ENCODE results near the gene NOD1.
"Not testable (repeated sequence)": the region's sequence is repeated elsewhere in the genome, so short reads cannot be mapped to it uniquely, and the experiment has no call there.

NOD1 gene

GRCh38 chr7:30504301-30505173 is 26.0 kb upstream of the NOD1 start, which contains the start of gene GGCT:
Gene GGCT, minus strand, starts transcription at chr7:30504829. Its CDS starts 120 bp downstream, at chr7:30504709.
- Histone ChIP-seq H3K9ac (ENCODE audit: low read depth in 1 of 2, low read length in 2 of 2) (peak within 1 kb of the TSS; percentile 79 to 94), H3K36me3 (ENCODE audit: control insufficient read depth in 2 of 2, insufficient read depth in 2 of 2, low read length in 2 of 2) (no peaks in the 10 kb centered on the region), H3K27ac (ENCODE audit: low read depth in 2 of 2, low read length in 2 of 2) (peak within 1 kb of the TSS; percentile 77 to 86), H3K4me1 (ENCODE audit: control insufficient read depth in 2 of 2, insufficient read depth in 2 of 2, low read length in 2 of 2) (peaks cover 6 to 17% of the 10 kb centered on the region in 2 donors), H3K27me3 (ENCODE audit: control insufficient read depth in 2 of 2, insufficient read depth in 2 of 2, low read length in 2 of 2) (no peaks in the 10 kb centered on the region), H3K4me3 (ENCODE audit: low read length in 2 of 2) (peak within 1 kb of the TSS; percentile 96 to 97), H3K9me3 (ENCODE audit: control insufficient read depth in 2 of 2, low read length in 2 of 2) (no peaks in the 10 kb centered on the region)

GRCh38 chr7:30503274-30504212 is 25.0 kb upstream of the NOD1 start:
- Histone ChIP-seq H3K27me3 (ENCODE audit: control insufficient read depth in 2 of 2, insufficient read depth in 2 of 2, low read length in 2 of 2) (no peaks in the 10 kb centered on the region), H3K9me3 (ENCODE audit: control insufficient read depth in 2 of 2, low read length in 2 of 2) (no peaks in the 10 kb centered on the region), H3K36me3 (ENCODE audit: control insufficient read depth in 2 of 2, insufficient read depth in 2 of 2, low read length in 2 of 2) (no peaks in the 10 kb centered on the region), H3K27ac (ENCODE audit: low read depth in 2 of 2, low read length in 2 of 2) (no peak overlapping the region), H3K9ac (ENCODE audit: low read depth in 1 of 2, low read length in 2 of 2) (peak overlapping the region; percentile 79 to 94), H3K4me1 (ENCODE audit: control insufficient read depth in 2 of 2, insufficient read depth in 2 of 2, low read length in 2 of 2) (peaks cover 6 to 17% of the 10 kb centered on the region in 2 donors), H3K4me3 (ENCODE audit: low read length in 2 of 2) (peak overlapping the region; percentile 96 to 97)

GRCh38 chr7:30502470-30503251 is 24.1 kb upstream of the NOD1 start:
- H3K9ac ChIP-seq (ENCODE audit: low read depth in 1 of 2, low read length in 2 of 2) = no peak overlapping the region
- H3K4me3 ChIP-seq (ENCODE audit: low read length in 2 of 2) = no peak overlapping the region
- H3K27ac ChIP-seq (ENCODE audit: low read depth in 2 of 2, low read length in 2 of 2) = no peak overlapping the region
- no peaks in the 10 kb centered on the region for H3K27me3 ChIP-seq (ENCODE audit: control insufficient read depth in 2 of 2, insufficient read depth in 2 of 2, low read length in 2 of 2)
- peaks cover 0 to under 1% of the 10 kb centered on the region in 2 donors for H3K36me3 ChIP-seq (ENCODE audit: control insufficient read depth in 2 of 2, insufficient read depth in 2 of 2, low read length in 2 of 2)
- peaks cover 6 to 17% of the 10 kb centered on the region in 2 donors for H3K4me1 ChIP-seq (ENCODE audit: control insufficient read depth in 2 of 2, insufficient read depth in 2 of 2, low read length in 2 of 2)
- no peaks in the 10 kb centered on the region for H3K9me3 ChIP-seq (ENCODE audit: control insufficient read depth in 2 of 2, low read length in 2 of 2)

- no peak overlapping the region for H3K4me3 ChIP-seq (ENCODE audit: low read length in 2 of 2)
- H3K4me1 ChIP-seq (ENCODE audit: control insufficient read depth in 2 of 2, insufficient read depth in 2 of 2, low read length in 2 of 2) = peaks cover 6 to 17% of the 10 kb centered on the region in 2 donors
- H3K9ac ChIP-seq (ENCODE audit: low read depth in 1 of 2, low read length in 2 of 2) = no peak overlapping the region
- peaks cover 3 to 5% of the 10 kb centered on the region in 2 donors for H3K36me3 ChIP-seq (ENCODE audit: control insufficient read depth in 2 of 2, insufficient read depth in 2 of 2, low read length in 2 of 2)
- no peak overlapping the region for H3K27ac ChIP-seq (ENCODE audit: low read depth in 2 of 2, low read length in 2 of 2)
- no peaks in the 10 kb centered on the region for H3K9me3 ChIP-seq (ENCODE audit: control insufficient read depth in 2 of 2, low read length in 2 of 2)
- no peaks in the 10 kb centered on the region for H3K27me3 ChIP-seq (ENCODE audit: control insufficient read depth in 2 of 2, insufficient read depth in 2 of 2, low read length in 2 of 2)
Observed at GRCh38 chr7:30501264-30501663, 22.7 kb upstream of the NOD1 start.

GRCh38 chr7:30493228-30493627 is 14.6 kb upstream of the NOD1 start:
- peaks cover 2 to 3% of the 10 kb centered on the region in 2 donors for H3K4me1 ChIP-seq (ENCODE audit: control insufficient read depth in 2 of 2, insufficient read depth in 2 of 2, low read length in 2 of 2)
- H3K9ac ChIP-seq (ENCODE audit: low read depth in 1 of 2, low read length in 2 of 2) = no peak overlapping the region
- H3K9me3 ChIP-seq (ENCODE audit: control insufficient read depth in 2 of 2, low read length in 2 of 2) = no peaks in the 10 kb centered on the region
- no peaks in the 10 kb centered on the region for H3K27me3 ChIP-seq (ENCODE audit: control insufficient read depth in 2 of 2, insufficient read depth in 2 of 2, low read length in 2 of 2)
- H3K36me3 ChIP-seq (ENCODE audit: control insufficient read depth in 2 of 2, insufficient read depth in 2 of 2, low read length in 2 of 2) = peaks cover 3 to 5% of the 10 kb centered on the region in 2 donors
- H3K4me3 ChIP-seq (ENCODE audit: low read length in 2 of 2) = no peak overlapping the region
- H3K27ac ChIP-seq (ENCODE audit: low read depth in 2 of 2, low read length in 2 of 2) = no peak overlapping the region

GRCh38 chr7:30491417-30491816 is 12.8 kb upstream of the NOD1 start:
- Histone ChIP-seq H3K4me3 (ENCODE audit: low read length in 2 of 2) (no peak overlapping the region), H3K27ac (ENCODE audit: low read depth in 2 of 2, low read length in 2 of 2) (no peak overlapping the region)

GRCh38 chr7:30487371-30487770 is 8.8 kb upstream of the NOD1 start:
- Histone ChIP-seq H3K27ac (ENCODE audit: low read depth in 2 of 2, low read length in 2 of 2) (no peak overlapping the region), H3K27me3 (ENCODE audit: control insufficient read depth in 2 of 2, insufficient read depth in 2 of 2, low read length in 2 of 2) (no peaks in the 10 kb centered on the region), H3K4me3 (ENCODE audit: low read length in 2 of 2) (no peak overlapping the region), H3K36me3 (ENCODE audit: control insufficient read depth in 2 of 2, insufficient read depth in 2 of 2, low read length in 2 of 2) (no peaks in the 10 kb centered on the region), H3K9me3 (ENCODE audit: control insufficient read depth in 2 of 2, low read length in 2 of 2) (no peaks in the 10 kb centered on the region), H3K9ac (ENCODE audit: low read depth in 1 of 2, low read length in 2 of 2) (no peak overlapping the region), H3K4me1 (ENCODE audit: control insufficient read depth in 2 of 2, insufficient read depth in 2 of 2, low read length in 2 of 2) (no peaks in the 10 kb centered on the region)

More at GRCh38 chr7:30491417-30491816, 12.8 kb upstream of the NOD1 start:
- H3K27me3 ChIP-seq (ENCODE audit: control insufficient read depth in 2 of 2, insufficient read depth in 2 of 2, low read length in 2 of 2) = no peaks in the 10 kb centered on the region
- no peak overlapping the region for H3K9ac ChIP-seq (ENCODE audit: low read depth in 1 of 2, low read length in 2 of 2)
- no peaks in the 10 kb centered on the region for H3K9me3 ChIP-seq (ENCODE audit: control insufficient read depth in 2 of 2, low read length in 2 of 2)
- H3K4me1 ChIP-seq (ENCODE audit: control insufficient read depth in 2 of 2, insufficient read depth in 2 of 2, low read length in 2 of 2) = peaks cover 2 to 3% of the 10 kb centered on the region in 2 donors
- no peaks in the 10 kb centered on the region for H3K36me3 ChIP-seq (ENCODE audit: control insufficient read depth in 2 of 2, insufficient read depth in 2 of 2, low read length in 2 of 2)

GRCh38 chr7:30485667-30486066 is 7.1 kb upstream of the NOD1 start:
- no peaks in the 10 kb centered on the region for H3K27me3 ChIP-seq (ENCODE audit: control insufficient read depth in 2 of 2, insufficient read depth in 2 of 2, low read length in 2 of 2)
- H3K36me3 ChIP-seq (ENCODE audit: control insufficient read depth in 2 of 2, insufficient read depth in 2 of 2, low read length in 2 of 2) = no peaks in the 10 kb centered on the region
- no peak overlapping the region for H3K4me3 ChIP-seq (ENCODE audit: low read length in 2 of 2)
- H3K27ac ChIP-seq (ENCODE audit: low read depth in 2 of 2, low read length in 2 of 2) = no peak overlapping the region
- no peak overlapping the region for H3K9ac ChIP-seq (ENCODE audit: low read depth in 1 of 2, low read length in 2 of 2)
- no peaks in the 10 kb centered on the region for H3K9me3 ChIP-seq (ENCODE audit: control insufficient read depth in 2 of 2, low read length in 2 of 2)
- no peaks in the 10 kb centered on the region for H3K4me1 ChIP-seq (ENCODE audit: control insufficient read depth in 2 of 2, insufficient read depth in 2 of 2, low read length in 2 of 2)

- H3K27me3 ChIP-seq (ENCODE audit: control insufficient read depth in 2 of 2, insufficient read depth in 2 of 2, low read length in 2 of 2); H3K36me3 ChIP-seq (ENCODE audit: control insufficient read depth in 2 of 2, insufficient read depth in 2 of 2, low read length in 2 of 2): not testable (repeated sequence)
Observed at GRCh38 chr7:30481416-30481815, 2.8 kb upstream of the NOD1 start.

More at GRCh38 chr7:30481416-30481815, 2.8 kb upstream of the NOD1 start:
- not testable (repeated sequence) for H3K4me3 ChIP-seq (ENCODE audit: low read length in 2 of 2); H3K9ac ChIP-seq (ENCODE audit: low read depth in 1 of 2, low read length in 2 of 2); H3K9me3 ChIP-seq (ENCODE audit: control insufficient read depth in 2 of 2, low read length in 2 of 2); H3K27ac ChIP-seq (ENCODE audit: low read depth in 2 of 2, low read length in 2 of 2)
- peaks cover 21 to 22% of the 10 kb centered on the region in 2 donors for H3K4me1 ChIP-seq (ENCODE audit: control insufficient read depth in 2 of 2, insufficient read depth in 2 of 2, low read length in 2 of 2)
